ENCODE measurements around the gene LOC128125822.

The LOC128125822 gene

GRCh38 chr6:63527658-63528514, 44.4 kb upstream of the LOC128125822 start:
- Histone ChIP-seq H3K27me3 (no peaks in the 10 kb centered on the region), H3K4me3 (no peak overlapping the region), H3K27ac (no peak overlapping the region), H3K36me3 (no peaks in the 10 kb centered on the region), H3K4me1 (peaks cover 0 to 7% (median 0%) of the 10 kb centered on the region in 3 donors), H3K9me3 (no peaks in the 10 kb centered on the region)
- TF ChIP-seq EP300 (IDR thresholded peaks at IDR 0.05), result no peak
- TF ChIP-seq POLR2A (IDR thresholded peaks at IDR 0.05), result no peak
- peak; percentile 78 for TF ChIP-seq POLR2AphosphoS5 (IDR thresholded peaks at IDR 0.05)
- peak; percentile 48 for ATAC-seq
- WGBS, 2 donors (ENCODE audit: low coverage in 1 of 2), result 56 to 71% methylated on average over 4 to 5 of the region's 6 CpGs

DNA sequence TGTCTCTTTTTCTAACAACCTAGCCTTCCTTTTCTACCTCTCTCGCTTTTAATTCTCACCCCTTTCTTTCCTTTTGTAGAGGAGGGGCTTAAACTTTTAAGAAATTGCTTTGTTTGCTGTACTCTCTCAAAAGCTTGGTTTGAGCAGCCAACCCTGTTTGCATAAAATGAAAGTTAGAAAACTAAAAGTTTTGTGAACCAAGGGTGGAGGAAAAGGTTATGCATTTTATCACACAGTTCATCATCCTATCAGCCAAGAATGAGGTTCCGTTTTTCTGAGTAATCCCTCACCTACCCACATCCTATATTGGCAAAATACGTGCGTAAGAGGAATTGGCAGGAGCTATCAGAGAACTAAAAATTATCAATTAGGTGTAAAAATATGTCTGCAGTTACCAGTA, 42.8 kb upstream of the LOC128125822 start:
- H3K4me1 ChIP-seq, result peaks cover 0 to 7% (median 0%) of the 10 kb centered on the region in 3 donors
- 62 to 66% methylated on average over 3 to 4 of the region's 4 CpGs for WGBS, 2 donors (ENCODE audit: low coverage in 1 of 2)

DNA sequence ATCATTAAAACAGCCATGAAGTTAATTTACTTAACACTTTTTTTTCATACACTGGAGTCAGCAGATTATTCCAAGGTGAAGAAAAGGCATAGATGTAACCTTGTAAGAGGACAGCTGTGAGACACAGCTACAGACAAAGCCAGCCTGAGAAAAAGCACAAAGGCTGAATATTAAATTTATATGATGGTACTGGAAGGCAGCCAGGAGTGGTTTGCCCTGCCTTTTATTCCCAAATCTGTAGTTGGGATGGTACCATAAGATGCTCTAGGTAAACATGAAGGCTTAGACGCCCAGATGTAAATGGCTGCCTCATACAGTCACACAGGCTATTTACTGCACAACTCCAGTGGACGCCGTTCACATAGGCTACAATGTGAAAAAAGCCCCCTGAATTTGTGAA, 42.1 kb upstream of the LOC128125822 start:
- Histone ChIP-seq H3K4me1 (peaks cover 0 to 7% (median 0%) of the 10 kb centered on the region in 3 donors), H3K4me3 (no peak overlapping the region), H3K27ac (no peak overlapping the region), H3K36me3 (no peaks in the 10 kb centered on the region), H3K27me3 (no peaks in the 10 kb centered on the region), H3K9me3 (no peaks in the 10 kb centered on the region)
- ATAC-seq, result no peak
- WGBS, 2 donors (ENCODE audit: low coverage in 1 of 2), result 70 to 89% methylated on average over 3 of the region's 3 CpGs
- TF ChIP-seq POLR2AphosphoS5 (IDR thresholded peaks at IDR 0.05) (no peak), CTCF (IDR thresholded peaks at IDR 0.05) (no peak), EP300 (IDR thresholded peaks at IDR 0.05) (no peak), POLR2A (IDR thresholded peaks at IDR 0.05) (no peak)

More for the DNA sequence above, 42.8 kb upstream of the LOC128125822 start:
- Histone ChIP-seq H3K27ac (no peak overlapping the region), H3K9me3 (no peaks in the 10 kb centered on the region), H3K27me3 (no peaks in the 10 kb centered on the region), H3K36me3 (no peaks in the 10 kb centered on the region), H3K4me3 (no peak overlapping the region)
- no peak for ATAC-seq
- TF ChIP-seq EP300 (IDR thresholded peaks at IDR 0.05), result no peak
- TF ChIP-seq POLR2AphosphoS5 (IDR thresholded peaks at IDR 0.05), result no peak
- no peak for TF ChIP-seq CTCF (IDR thresholded peaks at IDR 0.05)
- TF ChIP-seq POLR2A (IDR thresholded peaks at IDR 0.05), result no peak

DNA sequence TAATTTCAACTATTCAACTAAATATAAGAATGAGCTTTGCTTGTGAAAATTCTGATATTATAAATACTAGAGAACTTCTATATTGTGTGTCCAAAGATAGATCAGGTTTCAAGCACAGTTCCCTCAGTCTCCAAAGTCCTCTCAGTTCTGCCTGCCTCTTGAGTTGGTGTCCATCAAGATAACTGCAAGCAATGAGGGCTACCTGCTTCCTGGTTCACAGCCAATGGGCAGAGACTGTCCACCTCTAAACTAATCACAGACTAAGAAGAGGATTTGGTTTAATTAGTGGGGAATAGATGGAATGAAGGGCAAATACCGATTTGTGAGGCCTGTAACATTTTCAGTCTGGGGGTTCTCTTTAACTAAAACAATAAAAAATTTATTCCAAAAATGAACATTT, 41.3 kb upstream of the LOC128125822 start:
- Histone ChIP-seq H3K4me1 (peaks cover 0 to 7% (median 0%) of the 10 kb centered on the region in 3 donors), H3K4me3 (no peak overlapping the region), H3K27me3 (no peaks in the 10 kb centered on the region), H3K9me3 (no peaks in the 10 kb centered on the region), H3K36me3 (no peaks in the 10 kb centered on the region), H3K27ac (no peak overlapping the region)
- TF ChIP-seq CTCF (IDR thresholded peaks at IDR 0.05), result no peak
- 88 to 100% methylated on average over 1 of the region's 1 CpG for WGBS, 2 donors (ENCODE audit: low coverage in 1 of 2)
- ATAC-seq, result no peak

- H3K27ac ChIP-seq, result no peak overlapping the region
- H3K4me3 ChIP-seq, result no peak overlapping the region
- H3K9me3 ChIP-seq, result no peaks in the 10 kb centered on the region
- TF ChIP-seq POLR2A (IDR thresholded peaks at IDR 0.05) (no peak), CTCF (IDR thresholded peaks at IDR 0.05) (no peak), EP300 (IDR thresholded peaks at IDR 0.05) (no peak), POLR2AphosphoS5 (IDR thresholded peaks at IDR 0.05) (no peak)
- 67 to 79% methylated on average over 1 to 3 of the region's 3 CpGs for WGBS, 2 donors (ENCODE audit: low coverage in 1 of 2)
- H3K27me3 ChIP-seq, result no peaks in the 10 kb centered on the region
- H3K36me3 ChIP-seq, result no peaks in the 10 kb centered on the region
- peaks cover 0 to under 1% (median 0%) of the 10 kb centered on the region in 3 donors for H3K4me1 ChIP-seq
- ATAC-seq, result no peak
Observed at GRCh38 chr6:63533026-63533425, 39.3 kb upstream of the LOC128125822 start.
